RKO (cell line): ENCODE measurements around the gene BIRC6.
"Not testable (repeated sequence)": the region's sequence is repeated elsewhere in the genome, so short reads cannot be mapped to it uniquely, and the experiment has no call there.

Experiments
- DNase-seq: peaks from one replicate; pipeline ENCODE4 v3.0.0-alpha.2; 2016; ENCODE audit warnings: low spot score

The BIRC6 gene, protein sequence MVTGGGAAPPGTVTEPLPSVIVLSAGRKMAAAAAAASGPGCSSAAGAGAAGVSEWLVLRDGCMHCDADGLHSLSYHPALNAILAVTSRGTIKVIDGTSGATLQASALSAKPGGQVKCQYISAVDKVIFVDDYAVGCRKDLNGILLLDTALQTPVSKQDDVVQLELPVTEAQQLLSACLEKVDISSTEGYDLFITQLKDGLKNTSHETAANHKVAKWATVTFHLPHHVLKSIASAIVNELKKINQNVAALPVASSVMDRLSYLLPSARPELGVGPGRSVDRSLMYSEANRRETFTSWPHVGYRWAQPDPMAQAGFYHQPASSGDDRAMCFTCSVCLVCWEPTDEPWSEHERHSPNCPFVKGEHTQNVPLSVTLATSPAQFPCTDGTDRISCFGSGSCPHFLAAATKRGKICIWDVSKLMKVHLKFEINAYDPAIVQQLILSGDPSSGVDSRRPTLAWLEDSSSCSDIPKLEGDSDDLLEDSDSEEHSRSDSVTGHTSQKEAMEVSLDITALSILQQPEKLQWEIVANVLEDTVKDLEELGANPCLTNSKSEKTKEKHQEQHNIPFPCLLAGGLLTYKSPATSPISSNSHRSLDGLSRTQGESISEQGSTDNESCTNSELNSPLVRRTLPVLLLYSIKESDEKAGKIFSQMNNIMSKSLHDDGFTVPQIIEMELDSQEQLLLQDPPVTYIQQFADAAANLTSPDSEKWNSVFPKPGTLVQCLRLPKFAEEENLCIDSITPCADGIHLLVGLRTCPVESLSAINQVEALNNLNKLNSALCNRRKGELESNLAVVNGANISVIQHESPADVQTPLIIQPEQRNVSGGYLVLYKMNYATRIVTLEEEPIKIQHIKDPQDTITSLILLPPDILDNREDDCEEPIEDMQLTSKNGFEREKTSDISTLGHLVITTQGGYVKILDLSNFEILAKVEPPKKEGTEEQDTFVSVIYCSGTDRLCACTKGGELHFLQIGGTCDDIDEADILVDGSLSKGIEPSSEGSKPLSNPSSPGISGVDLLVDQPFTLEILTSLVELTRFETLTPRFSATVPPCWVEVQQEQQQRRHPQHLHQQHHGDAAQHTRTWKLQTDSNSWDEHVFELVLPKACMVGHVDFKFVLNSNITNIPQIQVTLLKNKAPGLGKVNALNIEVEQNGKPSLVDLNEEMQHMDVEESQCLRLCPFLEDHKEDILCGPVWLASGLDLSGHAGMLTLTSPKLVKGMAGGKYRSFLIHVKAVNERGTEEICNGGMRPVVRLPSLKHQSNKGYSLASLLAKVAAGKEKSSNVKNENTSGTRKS (N-terminal part only)

DNA sequence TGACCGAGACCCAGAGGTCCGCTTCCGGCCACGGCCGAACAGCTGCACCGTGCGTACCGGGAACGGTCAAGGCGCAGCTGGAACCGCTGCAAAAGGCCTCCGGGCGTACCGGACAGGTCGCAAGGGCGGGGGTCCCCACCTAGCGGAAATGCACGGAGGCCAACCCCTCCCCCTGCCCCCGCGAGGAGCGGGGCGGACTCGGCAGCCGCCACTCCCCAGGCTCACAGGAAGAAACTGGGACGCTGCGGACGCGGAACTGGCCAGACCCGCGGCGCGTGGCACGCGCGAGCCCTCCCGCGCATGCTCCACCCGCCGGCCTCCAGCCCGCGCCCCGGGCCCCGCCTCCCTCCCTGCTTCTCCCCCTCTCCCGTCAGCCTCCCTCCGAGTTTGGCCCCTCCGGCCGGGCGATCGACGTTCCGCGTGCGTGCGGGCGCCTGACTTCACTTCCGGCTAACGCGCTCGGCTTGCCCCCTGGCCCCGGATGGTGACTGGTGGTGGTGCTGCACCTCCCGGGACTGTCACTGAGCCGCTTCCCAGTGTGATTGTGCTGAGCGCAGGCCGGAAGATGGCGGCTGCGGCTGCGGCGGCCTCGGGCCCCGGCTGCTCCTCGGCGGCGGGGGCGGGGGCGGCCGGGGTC lies at the start of gene BIRC6:
BIRC6 (plus strand) TSS at position 343 of the 637 bp plus-strand sequence; CDS start at position 482, 139 bp downstream.
- DNase-seq = peak; percentile 97

GRCh38 chr2:32310577-32310976 lies 46.2 kb upstream of the BIRC6 start:
- DNase-seq = no peak

DNA sequence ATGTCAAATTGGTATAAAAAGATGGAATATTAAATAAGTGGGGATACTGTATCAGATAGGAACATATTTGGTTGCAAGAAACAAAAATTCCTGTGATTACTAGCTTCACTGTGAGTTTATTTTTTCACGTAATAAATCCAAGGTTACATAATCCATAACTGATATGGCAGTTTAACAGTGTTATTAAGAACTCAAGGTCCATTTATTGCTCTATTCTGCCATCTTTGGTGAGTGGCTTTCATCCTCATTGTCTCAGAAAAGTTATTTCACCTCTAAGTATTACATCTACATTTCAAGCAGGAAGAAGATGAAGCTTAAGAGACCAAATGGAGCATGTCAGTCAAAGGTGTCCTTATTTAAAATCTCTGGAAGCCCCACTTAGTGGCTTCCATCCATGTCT lies 41.9 kb upstream of the BIRC6 start:
- DNase-seq = no peak

GRCh38 chr2:32328679-32329078 lies 28.1 kb upstream of the BIRC6 start:
- DNase-seq = not testable (repeated sequence)

DNA sequence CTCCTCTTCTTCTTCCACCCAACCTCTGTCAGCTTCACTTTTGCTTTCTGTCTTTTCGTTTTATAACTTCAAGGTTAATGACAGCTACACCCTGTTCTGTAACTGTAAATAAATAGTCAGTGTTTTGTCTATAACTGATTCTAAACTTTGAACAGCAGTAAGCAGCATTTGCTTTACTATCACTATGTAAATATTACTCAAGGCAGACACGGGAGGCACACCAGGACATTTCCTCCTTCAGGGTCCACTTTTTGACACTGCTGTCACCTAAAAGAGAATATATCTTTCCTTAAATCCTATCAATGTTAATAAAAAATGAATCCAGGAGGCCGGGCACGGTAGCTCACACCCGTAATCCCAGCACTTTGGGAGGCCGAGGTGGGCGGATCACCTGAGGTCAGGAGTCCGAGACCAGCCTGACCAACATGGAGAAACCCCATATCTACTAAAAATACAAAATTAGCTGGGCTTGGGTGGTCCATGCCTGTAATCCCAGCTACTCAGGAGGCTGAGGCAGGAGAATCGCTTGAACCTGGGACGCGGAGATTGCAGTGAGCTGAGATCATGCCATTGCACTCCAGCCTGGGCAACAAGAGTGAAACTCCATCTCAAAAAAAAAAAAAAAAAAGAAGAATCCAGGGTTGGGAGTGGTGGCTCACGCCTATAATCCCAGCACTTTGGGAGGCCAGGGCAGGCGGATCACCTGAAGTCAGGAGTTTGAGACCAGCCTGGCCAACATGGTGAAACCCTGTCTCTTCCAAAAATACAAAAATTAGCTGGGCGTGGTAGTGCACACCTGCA lies 27.4 kb upstream of the BIRC6 start:
- DNase-seq = not testable (repeated sequence)

DNA sequence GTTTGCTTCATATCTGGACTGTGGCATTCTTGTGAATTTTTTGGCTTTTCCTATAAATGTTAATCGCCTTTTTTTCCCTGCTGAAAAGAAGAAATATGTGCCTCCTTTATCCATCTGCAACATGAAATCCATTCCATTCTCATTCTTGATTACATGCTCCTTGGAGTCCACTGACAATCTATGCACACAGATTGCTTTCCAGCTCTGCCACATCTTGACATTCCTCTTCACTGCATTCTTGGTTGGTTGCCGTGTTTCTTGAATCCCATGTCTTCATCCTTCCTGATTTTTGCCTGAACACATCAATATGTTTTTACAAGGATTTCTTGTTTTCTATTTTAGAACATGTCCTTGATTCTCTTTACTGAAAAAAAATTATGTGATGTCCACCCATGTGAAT lies 26.7 kb upstream of the BIRC6 start:
- DNase-seq = no peak

GRCh38 chr2:32342801-32343200 lies 14.0 kb upstream of the BIRC6 start:
- no peak for DNase-seq

- DNase-seq = not testable (repeated sequence)
These were observed 6.0 kb upstream of the BIRC6 start for GRCh38 chr2:32350797-32351196.

- no peak for DNase-seq
These were observed 695 bp upstream of the BIRC6 start for GRCh38 chr2:32355976-32356680.

- DNase-seq = peak; percentile 50
These were observed 691 bp downstream of the BIRC6 start for GRCh38 chr2:32357318-32358110.

DNA sequence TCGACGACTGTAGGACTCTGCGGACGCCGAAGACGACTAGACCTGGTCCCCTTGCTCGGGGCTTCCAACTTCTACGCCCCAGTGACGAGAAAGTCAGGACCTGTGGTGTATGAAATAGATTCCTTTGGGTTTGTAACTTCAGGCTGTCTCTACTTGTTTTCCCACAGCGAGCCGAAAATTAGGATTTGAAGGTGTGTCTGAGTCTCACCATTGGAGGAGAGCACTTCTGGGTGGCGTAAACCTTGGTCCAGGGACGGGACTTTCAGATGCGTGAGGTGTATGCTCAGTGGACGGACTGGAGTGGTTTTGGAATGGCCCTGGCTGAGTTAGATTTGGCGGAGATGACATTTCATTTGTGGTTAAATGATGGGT lies 1.3 kb downstream of the BIRC6 start:
- DNase-seq = peak; percentile 58

- DNase-seq = no peak
These were observed 3.6 kb downstream of the BIRC6 start for GRCh38 chr2:32360416-32360815.

- DNase-seq = not testable (repeated sequence)
These were observed 6.2 kb downstream of the BIRC6 start for GRCh38 chr2:32362997-32363396.

- no peak for DNase-seq
These were observed 6.8 kb downstream of the BIRC6 start for GRCh38 chr2:32363597-32363996.

- not testable (repeated sequence) for DNase-seq
These were observed 7.5 kb downstream of the BIRC6 start for GRCh38 chr2:32364290-32364689.

DNA sequence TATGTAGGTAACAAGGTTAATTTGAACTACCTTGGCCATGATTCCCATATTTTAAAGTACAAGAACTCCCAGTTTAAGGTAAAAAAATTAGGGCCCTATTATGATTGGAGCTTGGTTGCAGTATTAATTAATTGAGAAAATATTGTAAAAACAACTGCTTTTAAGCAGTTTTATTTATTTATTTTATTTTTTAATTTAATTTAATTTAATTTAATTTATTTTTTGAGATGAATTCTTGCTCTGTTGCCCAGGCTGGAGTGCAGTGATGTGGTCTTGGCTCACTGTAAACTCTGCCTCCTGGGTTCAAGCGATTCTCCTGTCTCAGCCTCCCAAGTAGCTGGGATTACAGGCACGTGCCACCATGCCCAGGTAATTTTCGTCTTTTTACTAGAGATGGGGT lies 8.9 kb downstream of the BIRC6 start:
- DNase-seq = not testable (repeated sequence)

- DNase-seq = no peak
These were observed 9.8 kb downstream of the BIRC6 start for GRCh38 chr2:32366595-32366994.

DNA sequence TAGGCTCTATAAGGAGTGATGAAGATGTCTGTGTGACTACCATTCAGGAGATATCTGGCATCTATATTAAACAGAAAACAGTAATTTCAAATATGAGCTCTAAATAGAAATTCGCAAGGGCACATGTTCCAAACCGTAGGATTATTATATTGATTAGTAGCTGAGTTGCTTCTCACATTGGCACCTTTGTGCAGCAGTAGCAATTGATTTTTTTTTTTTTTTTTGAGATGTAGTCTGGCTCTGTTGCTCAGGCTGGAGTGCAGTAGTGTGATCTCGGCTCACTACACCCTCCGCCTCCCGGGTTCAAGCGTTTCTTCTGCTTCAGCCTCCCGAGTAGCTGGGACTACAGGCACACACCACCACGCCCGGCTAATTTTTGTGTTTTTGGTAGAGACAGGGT lies 12.4 kb downstream of the BIRC6 start:
- DNase-seq = no peak

DNA sequence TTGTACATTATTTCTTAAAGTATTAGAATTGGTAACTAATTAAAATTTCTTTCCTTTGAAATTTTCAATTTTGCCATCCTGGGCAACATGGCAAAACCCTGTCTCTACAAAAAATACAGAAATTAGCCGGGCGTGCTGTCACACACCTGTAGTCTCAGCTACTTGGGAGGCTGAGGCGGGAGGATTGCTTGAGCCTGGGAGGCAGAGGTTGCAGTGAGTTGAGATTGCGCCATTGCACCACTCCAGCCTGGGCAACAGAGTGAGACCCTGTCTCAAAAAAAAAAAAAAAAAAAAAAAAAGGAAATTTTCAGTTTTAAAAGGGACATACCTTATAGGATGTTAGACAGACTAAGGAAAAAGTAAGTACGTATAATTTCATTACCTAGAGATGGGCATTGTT lies 14.1 kb downstream of the BIRC6 start:
- DNase-seq = not testable (repeated sequence)
